Upper lobe of right lung (tissue), 1 donor: ENCODE measurements around the gene TENM4. TPM values are rescaled to one million over a fixed set of nuclear protein-coding genes. Genes with fewer than 3 reads are reported as not detected.

Source experiments
- ATAC-seq: fragments of 200-7000 bp; cut with Tn5 transposase; one replicate; pipeline ENCODE4 v1.9.1; 2020; ENCODE audit warnings: mild to moderate bottlenecking, moderate library complexity
- DNase-seq: peaks from one replicate; pipeline ENCODE4 v3.0.0-alpha.2; 2020
- H3K27ac ChIP-seq: fragments of 200-600 bp; one replicate; pipeline ENCODE4 v1.8.0; 2022
- H3K27me3 ChIP-seq: fragments of 200-600 bp; one replicate; pipeline ENCODE4 v1.8.0; 2022; ENCODE audit warnings: mild to moderate bottlenecking
- H3K36me3 ChIP-seq: fragments of 200-600 bp; one replicate; pipeline ENCODE4 v1.8.0; 2022
- H3K4me1 ChIP-seq: fragments of 200-600 bp; one replicate; pipeline ENCODE4 v1.8.0; 2022
- H3K4me3 ChIP-seq: fragments of 200-600 bp; one replicate; pipeline ENCODE4 v1.8.0; 2022; ENCODE audit warnings: mild to moderate bottlenecking
- H3K9me3 ChIP-seq: fragments of 200-600 bp; one replicate; pipeline ENCODE4 v1.8.0; 2022
- intact Hi-C: fragments of 100-400 bp; cut with DNase I; formaldehyde crosslinking; loops from one replicate; pipeline ENCODE4 v1.11.0; 2022
- total RNA-seq: library from RNA; stranded (reverse); fragmentation: NEBNext Ultra II Directional; extraction: Animal tissue kit (Norgen Biotek cat#: 25700); gene quantifications from one replicate; pipeline ENCODE4 v1.2.1, GENCODE V29; 2021
- TF ChIP-seq, protein P1 (sequence below): fragments of 200-600 bp; IDR thresholded peaks from one replicate; pipeline ENCODE4 v1.8.0; 2022; ENCODE audit warnings: antibody characterized with exemption
- donor health status: DM: no; HTN: yes; CAD: no; lungs with severe emphysema.

Gene TENM4
- total RNA-seq, 1 donor from 2014 or later: 4.3 TPM

DNA sequence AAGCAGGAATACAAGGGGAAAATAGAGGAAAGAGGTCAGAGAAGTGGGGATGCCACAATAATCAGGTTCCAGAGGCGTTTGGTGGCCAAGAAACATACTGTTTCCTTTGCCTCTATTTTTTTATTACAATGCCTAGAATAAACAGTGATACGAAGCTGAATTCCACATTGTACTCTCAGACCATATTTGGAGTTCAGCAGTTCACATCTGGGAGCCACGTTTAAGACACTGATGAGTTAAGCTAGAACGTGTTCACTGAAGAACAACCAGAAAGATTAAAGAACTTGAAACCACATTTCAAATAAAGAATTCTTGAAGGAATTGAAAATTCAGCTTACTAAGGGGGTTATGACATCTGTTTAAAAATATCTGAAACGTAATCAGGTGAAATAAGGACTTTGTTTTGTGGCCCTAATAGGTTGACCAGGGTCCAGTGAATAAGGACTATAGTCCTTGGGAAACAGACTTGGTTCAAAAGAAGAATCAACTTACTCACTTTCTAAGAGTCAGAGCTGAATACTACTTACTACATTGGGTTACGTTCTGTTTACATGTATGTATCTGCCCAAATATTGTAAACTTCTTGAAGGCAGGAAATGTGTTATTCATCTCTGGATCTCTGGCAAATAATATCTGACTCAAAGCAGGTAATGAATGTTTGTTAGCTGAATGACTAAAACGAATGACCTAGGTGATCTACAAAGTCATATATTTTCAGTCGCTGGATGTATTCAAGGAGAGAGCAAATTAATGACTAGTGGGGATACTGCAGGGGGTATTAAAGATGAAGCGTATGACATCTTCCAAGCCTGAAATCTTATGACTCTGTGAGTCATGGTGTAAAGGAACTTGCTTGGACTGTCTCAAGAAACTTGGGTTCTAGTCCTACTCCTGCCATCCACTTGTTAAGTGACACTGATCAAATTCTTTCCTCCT lies 619.2 kb downstream of the TENM4 start:
- DNase-seq (no peak), ATAC-seq (no peak)
- TF ChIP-seq, protein P1, sequence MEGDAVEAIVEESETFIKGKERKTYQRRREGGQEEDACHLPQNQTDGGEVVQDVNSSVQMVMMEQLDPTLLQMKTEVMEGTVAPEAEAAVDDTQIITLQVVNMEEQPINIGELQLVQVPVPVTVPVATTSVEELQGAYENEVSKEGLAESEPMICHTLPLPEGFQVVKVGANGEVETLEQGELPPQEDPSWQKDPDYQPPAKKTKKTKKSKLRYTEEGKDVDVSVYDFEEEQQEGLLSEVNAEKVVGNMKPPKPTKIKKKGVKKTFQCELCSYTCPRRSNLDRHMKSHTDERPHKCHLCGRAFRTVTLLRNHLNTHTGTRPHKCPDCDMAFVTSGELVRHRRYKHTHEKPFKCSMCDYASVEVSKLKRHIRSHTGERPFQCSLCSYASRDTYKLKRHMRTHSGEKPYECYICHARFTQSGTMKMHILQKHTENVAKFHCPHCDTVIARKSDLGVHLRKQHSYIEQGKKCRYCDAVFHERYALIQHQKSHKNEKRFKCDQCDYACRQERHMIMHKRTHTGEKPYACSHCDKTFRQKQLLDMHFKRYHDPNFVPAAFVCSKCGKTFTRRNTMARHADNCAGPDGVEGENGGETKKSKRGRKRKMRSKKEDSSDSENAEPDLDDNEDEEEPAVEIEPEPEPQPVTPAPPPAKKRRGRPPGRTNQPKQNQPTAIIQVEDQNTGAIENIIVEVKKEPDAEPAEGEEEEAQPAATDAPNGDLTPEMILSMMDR: no peak
- Histone ChIP-seq H3K4me1 (peaks cover 28% of the 10 kb centered on the region), H3K4me3 (no peak overlapping the region), H3K27ac (no peak overlapping the region), H3K36me3 (no peaks in the 10 kb centered on the region), H3K9me3 (no peaks in the 10 kb centered on the region), H3K27me3 (no peaks in the 10 kb centered on the region)
- intact Hi-C loops: no loop called here

DNA sequence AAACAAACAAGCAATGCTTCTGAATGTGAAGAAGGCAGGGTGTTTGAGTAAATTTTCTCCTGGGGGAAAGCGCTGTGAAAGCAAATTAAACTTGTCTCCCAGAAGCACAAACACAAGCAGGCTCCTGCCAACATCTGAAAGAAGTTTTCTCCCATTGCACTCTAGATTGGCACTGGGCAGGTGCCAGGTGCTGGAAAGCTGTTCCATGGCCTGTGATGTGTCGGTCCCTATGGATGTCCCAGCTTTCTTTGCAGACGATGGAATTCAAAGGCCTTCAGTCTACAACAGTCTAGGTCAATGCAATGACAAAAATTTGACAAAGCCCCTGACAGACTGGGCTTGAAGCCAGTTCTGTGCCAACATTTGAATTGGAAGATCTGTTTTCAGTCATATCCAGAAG lies 620.1 kb downstream of the TENM4 start:
- intact Hi-C loops: no loop called here
- Histone ChIP-seq H3K36me3 (no peaks in the 10 kb centered on the region), H3K9me3 (no peaks in the 10 kb centered on the region), H3K27me3 (no peaks in the 10 kb centered on the region), H3K4me3 (no peak overlapping the region), H3K27ac (no peak overlapping the region), H3K4me1 (peaks cover 22% of the 10 kb centered on the region)
- TF ChIP-seq, protein P1: no peak
- DNase-seq: no peak
- no peak for ATAC-seq

DNA sequence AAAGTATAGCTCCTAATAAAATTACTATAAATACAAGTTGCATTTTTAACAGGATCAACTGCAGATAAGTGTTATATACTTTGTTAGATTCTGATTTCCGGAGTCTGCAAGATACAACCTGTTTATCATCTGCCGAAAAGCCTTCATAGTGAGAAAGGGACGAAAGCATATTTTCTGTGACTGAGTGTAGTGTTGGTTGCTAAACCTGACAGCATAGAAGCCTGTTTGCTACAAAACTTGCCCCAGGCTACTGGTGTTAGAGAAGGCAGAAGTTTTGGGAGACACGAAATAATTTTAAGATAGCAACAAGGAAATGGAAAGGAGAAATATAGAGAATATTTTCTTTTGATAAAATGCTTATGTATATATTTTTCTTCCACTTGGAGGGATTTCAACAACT lies 622.6 kb downstream of the TENM4 start:
- H3K27ac ChIP-seq: no peak overlapping the region
- no peaks in the 10 kb centered on the region for H3K9me3 ChIP-seq
- DNase-seq (no peak), ATAC-seq (no peak)
- intact Hi-C loops: no loop called here
- peaks cover under 1% of the 10 kb centered on the region for H3K4me1 ChIP-seq
- no peak overlapping the region for H3K4me3 ChIP-seq
- H3K27me3 ChIP-seq: no peaks in the 10 kb centered on the region
- TF ChIP-seq, protein P1: no peak
- no peaks in the 10 kb centered on the region for H3K36me3 ChIP-seq

DNA sequence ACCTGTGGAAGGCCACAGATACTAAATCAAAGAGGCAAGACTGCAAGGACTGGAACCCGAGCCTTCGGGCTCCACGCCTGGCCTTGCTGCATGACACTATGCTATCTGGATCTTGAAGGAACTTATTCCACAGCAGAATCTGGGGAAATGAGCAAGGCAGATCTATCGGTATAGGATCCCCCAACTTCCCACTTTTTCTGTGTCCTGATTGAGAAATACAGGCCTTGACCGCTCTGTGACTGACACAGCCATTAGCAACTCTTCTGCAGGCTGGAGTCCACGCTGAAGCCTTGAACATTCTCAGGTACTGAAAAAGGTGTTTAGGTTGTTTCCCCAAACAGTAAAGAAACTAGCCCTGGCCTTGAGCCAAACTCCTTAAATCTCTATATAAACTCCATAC lies 625.0 kb downstream of the TENM4 start:
- TF ChIP-seq, protein P1: no peak
- Histone ChIP-seq H3K36me3 (no peaks in the 10 kb centered on the region), H3K4me1 (peaks cover 4% of the 10 kb centered on the region), H3K27me3 (no peaks in the 10 kb centered on the region), H3K9me3 (no peaks in the 10 kb centered on the region), H3K4me3 (no peak overlapping the region), H3K27ac (no peak overlapping the region)
- intact Hi-C loops: no loop called here
- DNase-seq (no peak), ATAC-seq (peak; percentile 63)

DNA sequence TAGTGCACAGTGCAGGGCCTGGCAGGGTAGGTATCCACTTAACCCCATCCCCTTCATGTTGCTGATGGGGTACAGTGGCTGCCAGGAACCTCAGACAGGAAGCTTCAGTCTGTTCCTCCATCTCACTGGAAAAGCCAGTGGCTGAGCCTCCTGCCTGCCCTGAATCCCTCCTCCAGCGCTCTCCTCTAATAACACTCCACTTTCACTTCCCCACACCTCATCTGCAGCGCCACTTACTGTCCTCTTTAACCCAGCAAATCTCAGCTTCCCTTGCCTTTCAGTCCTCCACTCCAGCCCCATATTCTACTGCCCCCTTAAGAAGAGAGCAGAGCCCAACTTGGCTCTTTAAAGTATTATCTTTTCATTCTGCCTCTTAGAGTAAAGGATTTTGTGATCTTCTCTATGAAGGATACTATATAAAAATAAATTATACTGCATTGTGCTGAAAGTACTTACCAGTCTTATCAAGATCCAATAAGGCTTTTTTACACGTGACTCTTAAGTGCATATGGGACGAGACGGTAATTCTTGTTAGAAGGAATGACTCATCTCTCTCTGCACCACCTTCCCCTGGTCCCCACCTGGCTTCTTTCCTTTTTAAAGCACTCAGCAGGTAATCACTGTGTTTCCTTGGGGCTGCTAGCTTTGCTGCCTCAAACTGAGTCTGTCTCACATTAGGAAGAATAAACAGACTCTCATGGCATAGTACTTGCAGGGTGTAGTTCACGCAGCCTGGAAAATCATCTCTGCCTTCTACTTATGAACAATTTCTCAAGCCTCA lies 628.1 kb downstream of the TENM4 start:
- ATAC-seq (peak; percentile 87), DNase-seq (no peak)
- H3K4me3 ChIP-seq: no peak overlapping the region

More for the DNA sequence above, 628.1 kb downstream of the TENM4 start:
- no peaks in the 10 kb centered on the region for H3K27me3 ChIP-seq
- intact Hi-C loops: no loop called here
- no peaks in the 10 kb centered on the region for H3K9me3 ChIP-seq
- H3K36me3 ChIP-seq: no peaks in the 10 kb centered on the region
- H3K27ac ChIP-seq: no peak overlapping the region
- TF ChIP-seq, protein P1: no peak
- peaks cover 23% of the 10 kb centered on the region for H3K4me1 ChIP-seq
